ENCODE results near the gene MRPL28.
"Not testable (repeated sequence)": the region's sequence is repeated elsewhere in the genome, so short reads cannot be mapped to it uniquely, and the experiment has no call there.

MRPL28 gene

GRCh38 chr16:370443-370842 lies at the start of gene MRPL28:
TSS of gene MRPL28 (minus strand) at chr16:370538. CDS start at chr16:370218, 320 bp downstream.
- H3K27ac ChIP-seq: peak within 1 kb of the TSS; percentile 61
- TF ChIP-seq, protein P1, sequence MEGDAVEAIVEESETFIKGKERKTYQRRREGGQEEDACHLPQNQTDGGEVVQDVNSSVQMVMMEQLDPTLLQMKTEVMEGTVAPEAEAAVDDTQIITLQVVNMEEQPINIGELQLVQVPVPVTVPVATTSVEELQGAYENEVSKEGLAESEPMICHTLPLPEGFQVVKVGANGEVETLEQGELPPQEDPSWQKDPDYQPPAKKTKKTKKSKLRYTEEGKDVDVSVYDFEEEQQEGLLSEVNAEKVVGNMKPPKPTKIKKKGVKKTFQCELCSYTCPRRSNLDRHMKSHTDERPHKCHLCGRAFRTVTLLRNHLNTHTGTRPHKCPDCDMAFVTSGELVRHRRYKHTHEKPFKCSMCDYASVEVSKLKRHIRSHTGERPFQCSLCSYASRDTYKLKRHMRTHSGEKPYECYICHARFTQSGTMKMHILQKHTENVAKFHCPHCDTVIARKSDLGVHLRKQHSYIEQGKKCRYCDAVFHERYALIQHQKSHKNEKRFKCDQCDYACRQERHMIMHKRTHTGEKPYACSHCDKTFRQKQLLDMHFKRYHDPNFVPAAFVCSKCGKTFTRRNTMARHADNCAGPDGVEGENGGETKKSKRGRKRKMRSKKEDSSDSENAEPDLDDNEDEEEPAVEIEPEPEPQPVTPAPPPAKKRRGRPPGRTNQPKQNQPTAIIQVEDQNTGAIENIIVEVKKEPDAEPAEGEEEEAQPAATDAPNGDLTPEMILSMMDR (conservative IDR thresholded peaks at IDR 0.05): no peak

- not testable (repeated sequence) for H3K27ac ChIP-seq
Observed at GRCh38 chr16:415170-415498, 44.8 kb upstream of the MRPL28 start.

- H3K27ac ChIP-seq: no peak overlapping the region
- TF ChIP-seq, protein P1 (conservative IDR thresholded peaks at IDR 0.05): no peak
Observed at GRCh38 chr16:414395-415169, 44.2 kb upstream of the MRPL28 start.

- TF ChIP-seq, protein P1 (conservative IDR thresholded peaks at IDR 0.05): no peak
- no peak overlapping the region for H3K27ac ChIP-seq
Observed at GRCh38 chr16:411576-412265, 41.4 kb upstream of the MRPL28 start.

DNA sequence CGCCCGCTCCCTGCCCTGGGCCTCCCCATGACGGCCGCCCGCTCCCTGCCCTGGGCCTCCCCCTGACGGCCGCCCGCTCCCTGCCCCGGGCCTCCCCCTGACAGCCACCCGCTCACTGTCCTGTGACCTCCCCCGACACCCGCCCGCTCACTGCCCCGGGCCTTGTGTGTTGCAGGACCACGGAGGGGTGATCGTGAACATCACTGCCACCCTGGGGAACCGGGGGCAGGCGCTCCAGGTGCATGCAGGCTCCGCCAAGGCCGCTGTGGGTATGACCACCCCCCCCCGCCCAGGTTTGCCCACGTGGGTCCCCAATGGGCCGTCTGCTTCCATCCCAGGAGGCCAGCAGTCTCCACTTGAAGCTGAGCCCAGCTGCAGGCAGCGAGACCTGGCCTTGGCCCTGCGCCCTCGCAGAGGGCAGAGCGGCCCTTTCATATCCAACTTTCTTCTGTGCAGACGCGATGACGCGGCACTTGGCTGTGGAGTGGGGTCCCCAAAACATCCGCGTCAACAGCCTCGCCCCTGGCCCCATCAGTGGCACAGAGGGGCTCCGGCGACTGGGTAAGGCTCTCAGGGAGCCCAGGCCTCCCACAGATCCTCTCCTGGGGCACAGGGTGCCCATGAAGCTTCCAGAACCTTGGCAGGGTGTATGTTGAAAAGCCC lies 40.3 kb upstream of the MRPL28 start:
- no peak overlapping the region for H3K27ac ChIP-seq
- TF ChIP-seq, protein P1 (conservative IDR thresholded peaks at IDR 0.05): no peak

- TF ChIP-seq, protein P1 (conservative IDR thresholded peaks at IDR 0.05): no peak
- no peak overlapping the region for H3K27ac ChIP-seq
Observed at GRCh38 chr16:407253-407652, 36.9 kb upstream of the MRPL28 start.

GRCh38 chr16:405548-406506 lies 35.5 kb upstream of the MRPL28 start:
- TF ChIP-seq, protein P1 (conservative IDR thresholded peaks at IDR 0.05): no peak
- H3K27ac ChIP-seq: no peak overlapping the region
